GM21723 (cell line): ENCODE measurements around the gene GPA33.
"Not testable (repeated sequence)": the region's sequence is repeated elsewhere in the genome, so short reads cannot be mapped to it uniquely, and the experiment has no call there.

Experiments
- ATAC-seq: cut with Tn5 transposase; IDR thresholded peaks from one replicate; pipeline ENCODE4 v1.9.1; 2021; ENCODE audit warnings: mild to moderate bottlenecking, moderate library complexity; ENCODE audit not compliant: unreplicated experiment

The GPA33 gene

DNA sequence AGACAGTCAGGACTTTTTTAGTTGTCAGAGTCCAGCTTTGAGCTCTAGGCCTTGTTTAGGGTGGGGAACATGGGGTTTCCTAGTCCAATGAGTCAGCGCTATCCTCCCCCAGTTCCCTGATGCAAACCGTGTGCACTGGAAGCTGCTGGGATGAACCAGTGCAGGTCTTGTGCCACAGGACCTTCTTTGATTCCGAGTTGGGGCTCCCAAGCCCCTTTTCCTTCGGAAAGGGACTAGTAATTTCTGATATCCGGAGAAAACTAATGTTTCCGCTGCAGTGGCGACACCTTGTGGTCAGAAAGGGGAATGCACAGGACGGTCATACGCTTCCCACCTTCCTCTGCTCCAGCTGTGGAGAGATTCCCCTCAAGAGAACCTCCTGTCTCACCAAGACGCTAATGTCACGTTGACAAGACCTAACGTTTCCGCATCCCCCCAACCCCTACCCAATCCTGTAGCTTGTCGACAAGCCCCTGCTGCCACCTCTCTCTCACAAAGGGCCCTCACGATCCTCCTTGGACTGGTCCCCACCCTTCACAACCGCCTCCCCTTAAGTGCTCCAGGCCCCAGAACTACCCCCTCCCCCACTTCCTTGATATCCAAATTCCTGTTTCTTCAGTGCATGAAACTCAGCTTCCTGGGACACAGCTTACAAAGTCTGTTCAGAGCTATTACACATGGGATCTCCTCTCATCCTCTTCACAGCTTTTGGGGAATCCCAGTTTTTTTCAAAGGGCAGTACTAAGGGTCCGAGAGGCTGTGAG is 30.9 kb downstream of the GPA33 start:
- peak; percentile 58 for ATAC-seq

DNA sequence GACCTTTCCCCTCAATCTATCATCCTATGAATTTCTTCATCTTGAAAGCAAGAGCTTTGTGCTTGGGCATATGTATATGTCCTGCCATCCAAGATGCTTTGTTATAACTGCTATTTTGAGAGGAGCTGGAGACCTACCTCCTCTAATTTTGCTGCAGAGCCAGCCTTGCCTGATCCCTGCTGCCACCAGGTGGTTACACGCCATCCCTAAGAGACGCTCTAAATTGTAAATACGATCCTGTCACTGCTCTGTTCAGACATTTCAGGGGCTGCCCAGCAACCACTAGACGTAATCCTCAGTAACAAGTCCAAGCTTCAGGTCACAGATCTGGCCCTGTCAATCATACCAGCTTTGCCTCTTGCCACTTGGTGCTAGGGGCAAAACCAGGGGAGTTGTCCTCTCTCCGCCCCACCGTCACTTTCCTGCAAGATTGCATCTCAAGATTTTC is 32.9 kb downstream of the GPA33 start:
- peak; percentile 58 for ATAC-seq

DNA sequence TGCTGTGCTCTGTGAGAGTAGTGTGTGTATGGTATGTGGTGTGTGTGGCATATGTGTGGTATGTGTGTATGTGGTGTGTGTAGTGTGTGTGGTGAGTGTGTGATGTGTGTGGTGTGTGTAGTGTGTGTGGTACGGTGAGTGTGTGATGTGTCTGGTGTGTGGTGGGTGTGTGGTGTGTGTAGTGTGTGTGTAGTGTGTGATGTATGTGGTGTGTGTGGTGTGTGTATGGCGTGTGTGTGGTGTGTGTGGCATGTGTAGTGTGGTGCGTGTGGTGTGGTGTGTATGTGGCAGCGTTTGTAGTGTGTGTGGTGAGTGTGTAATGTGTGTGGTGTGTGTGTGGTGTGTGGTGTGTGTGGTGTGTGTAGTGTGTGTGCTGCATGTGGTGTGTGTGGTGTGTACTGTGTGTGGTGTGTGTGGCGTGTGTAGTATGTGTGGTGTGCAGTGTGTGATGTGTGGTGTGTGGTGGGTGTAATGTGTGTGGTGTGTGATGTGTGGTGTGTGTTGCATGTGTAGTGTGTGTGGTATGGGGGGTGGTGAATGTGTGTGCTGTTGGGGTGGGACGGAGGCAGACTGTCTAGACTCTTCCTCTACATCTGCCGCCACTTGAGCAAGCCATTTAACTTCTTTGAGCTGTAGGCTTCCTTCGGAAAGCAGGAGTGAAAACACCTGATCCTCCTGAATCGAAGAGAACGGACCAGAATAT is 33.5 kb downstream of the GPA33 start:
- no peak for ATAC-seq

DNA sequence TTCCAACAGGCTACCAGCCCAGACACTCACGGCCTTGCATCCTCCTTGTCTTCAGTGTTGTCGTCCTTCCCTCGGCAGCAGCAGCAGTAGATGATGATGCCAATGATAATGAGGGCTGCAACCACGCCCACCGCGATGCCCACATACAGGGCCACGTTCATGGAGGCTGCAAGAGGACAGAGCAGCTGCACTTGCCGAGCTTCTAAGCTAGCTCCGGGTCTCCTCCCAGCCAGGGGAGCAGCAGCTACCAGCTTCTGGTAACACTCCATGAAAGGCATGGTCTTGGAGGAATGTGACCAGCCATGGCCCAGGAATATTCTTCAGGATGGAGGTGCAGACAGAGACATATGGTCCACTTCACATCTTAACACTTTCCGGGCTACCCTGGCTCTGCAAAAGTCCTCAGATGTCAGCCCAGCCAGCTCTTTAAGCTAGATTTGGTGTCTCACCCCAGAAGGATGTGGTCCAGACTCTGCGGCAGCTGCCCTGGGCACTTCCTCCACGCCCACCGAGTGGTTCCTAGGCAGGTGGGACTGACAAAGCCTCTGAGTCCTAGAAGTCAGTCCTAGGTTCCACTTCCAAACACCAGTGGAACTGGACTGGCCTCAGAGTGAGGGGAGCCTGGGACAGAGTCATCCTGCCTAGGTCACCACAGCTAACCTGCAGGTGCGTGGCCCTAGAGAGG is 35.1 kb downstream of the GPA33 start:
- ATAC-seq: no peak

DNA sequence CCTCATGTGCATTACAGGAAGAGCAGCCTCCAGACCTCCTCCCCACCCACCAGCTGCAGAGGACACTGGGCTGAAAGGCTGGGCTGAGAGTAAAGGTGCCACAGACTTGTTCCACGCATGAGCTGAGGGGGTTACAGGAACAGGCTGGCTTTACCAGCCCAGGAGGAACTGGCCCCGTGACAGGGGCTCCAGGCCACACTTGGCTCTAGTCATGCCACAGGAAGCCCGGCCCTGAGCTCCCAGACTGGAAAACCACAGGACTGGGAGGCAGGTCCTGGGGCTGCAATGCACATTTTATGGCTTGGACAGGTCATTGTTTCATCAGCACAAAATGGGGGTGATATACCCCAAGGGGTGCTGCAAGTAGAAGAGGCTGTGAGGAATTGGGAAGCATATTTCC is 35.6 kb downstream of the GPA33 start:
- ATAC-seq: no peak

- ATAC-seq: no peak
Measured at GRCh38 chr1:167052389-167052788, 37.8 kb downstream of the GPA33 start.

DNA sequence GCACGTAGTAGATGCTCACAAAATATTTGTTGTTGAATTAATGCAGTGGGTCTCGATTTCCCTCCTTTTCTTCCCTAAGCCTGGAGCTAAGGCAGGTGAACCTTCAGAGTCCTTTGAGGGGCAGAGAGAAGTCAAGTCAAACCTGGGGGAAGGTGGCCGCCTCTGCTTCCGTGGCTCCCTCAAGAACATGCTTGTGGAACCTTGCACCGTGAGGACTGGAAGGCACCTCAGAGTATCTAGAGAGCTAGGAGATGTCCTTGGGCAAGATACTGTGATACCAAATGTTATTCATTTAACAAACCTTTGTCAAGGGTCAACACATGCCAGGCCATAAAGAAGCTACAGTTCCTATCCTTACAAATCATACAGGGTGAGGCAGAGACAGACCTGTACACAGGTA is 38.3 kb downstream of the GPA33 start:
- ATAC-seq: no peak

- peak; percentile 97 for ATAC-seq
Measured at GRCh38 chr1:167043752-167044488, 46.3 kb downstream of the GPA33 start.

DNA sequence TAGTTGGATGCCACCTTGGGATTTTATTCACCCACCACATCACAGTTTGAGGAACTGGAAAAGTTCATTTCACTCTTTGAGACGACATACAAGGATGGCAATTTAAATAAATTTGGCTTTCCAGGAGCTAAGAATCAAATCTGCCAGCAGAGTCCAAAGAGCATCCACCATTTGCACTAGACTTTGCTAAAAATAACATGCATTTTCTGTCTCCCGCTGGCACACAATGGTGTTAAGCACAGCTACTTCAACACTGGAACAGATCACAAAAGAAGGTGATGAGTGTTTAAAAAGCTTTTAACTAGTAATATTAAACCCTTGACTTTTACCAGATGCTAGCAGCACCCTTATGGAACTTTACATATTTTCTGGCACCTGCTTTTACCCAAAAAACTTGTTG is 56.5 kb downstream of the GPA33 start:
- no peak for ATAC-seq

DNA sequence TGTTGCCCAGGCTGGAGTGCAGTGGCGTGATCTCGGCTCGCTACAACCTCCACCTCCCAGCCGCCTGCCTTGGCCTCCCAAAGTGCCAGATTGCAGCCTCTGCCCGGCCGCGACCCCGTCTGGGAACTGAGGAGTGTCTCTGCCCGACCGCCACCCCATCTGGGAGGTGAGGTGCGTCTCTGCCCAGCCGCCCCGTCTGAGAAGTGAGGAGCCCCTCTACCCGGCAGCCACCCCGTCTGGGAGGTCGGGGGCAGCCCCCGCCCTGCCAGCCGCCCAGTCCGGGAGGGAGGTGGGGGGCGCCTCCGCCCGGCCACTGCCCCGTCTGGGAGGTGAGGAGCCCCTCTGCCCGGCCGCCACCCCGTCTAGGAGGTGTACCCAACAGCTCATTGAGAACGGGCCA is 60.6 kb downstream of the GPA33 start:
- not testable (repeated sequence) for ATAC-seq

DNA sequence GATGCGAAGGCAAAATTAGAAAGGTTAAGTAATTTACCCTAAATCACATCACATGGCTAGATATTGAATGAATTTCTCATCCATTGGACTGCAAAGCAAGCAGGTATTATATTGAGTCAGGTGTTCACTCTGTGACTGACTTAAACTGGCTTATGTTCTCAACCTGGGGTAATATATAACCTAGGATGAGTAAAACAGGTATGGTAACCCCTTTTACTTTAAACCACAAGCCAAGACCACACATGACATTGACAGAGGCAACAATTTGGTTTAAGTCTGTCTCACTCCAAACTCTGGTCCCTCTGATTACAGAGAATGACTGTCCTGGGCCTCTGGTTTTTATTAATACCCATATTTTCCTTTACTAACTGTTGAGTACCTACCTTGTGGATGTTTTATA is 67.8 kb downstream of the GPA33 start:
- no peak for ATAC-seq

DNA sequence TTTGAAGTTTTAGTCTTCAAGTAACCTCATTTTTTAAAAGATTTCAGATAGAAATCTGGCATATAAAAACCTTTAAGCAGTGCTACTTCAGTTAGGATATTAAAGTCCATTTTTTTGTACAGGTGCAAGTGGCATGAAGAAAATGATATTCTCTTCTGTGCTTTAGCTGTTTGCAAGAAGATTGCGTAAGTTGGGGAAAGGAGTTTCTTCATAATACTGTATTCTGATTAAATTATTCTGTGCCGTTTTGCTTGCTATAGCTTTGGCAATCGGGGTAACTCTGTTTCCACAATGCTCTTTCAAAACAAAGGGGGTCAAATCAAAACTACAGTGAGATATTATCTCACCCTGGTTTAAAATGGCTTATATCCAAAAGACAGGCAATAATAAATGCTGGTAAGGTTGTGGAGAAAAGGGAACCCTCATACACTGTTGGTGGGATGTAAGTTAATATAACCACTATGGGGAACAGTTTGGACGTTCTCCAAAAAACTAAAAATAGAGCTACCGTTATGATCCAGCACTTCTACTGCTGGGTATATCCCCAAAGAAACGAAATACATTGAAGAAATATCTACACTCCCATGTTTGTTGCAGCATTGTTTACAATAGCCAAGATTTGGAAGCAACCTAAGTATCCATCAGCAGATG is 74.0 kb downstream of the GPA33 start:
- no peak for ATAC-seq

GRCh38 chr1:167013108-167013929 is 76.9 kb downstream of the GPA33 start:
- ATAC-seq: no peak

GRCh38 chr1:167012570-167012969 is 77.6 kb downstream of the GPA33 start:
- ATAC-seq: no peak

GRCh38 chr1:167011560-167012191 is 78.5 kb downstream of the GPA33 start:
- no peak for ATAC-seq

DNA sequence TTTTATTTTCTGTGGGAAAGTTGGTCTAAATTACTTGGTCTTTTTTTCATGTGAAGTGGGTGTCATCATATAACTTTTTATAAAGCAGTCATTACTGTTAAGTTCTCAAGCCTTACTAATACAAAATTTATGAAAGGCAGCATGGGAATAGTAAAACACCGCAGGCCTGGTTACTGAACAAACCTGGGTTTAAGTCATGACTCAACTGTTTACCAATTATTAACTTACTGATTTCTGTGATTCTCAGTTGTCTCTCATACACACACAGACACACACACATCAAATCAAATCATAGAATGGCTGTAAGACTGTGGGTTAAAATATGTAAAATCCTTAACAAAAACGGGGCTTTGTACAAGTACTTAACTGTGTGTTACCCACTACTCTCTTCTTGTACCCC is 86.5 kb downstream of the GPA33 start:
- ATAC-seq: no peak
